Measurements from ENCODE around the gene ZXDA.

Gene ZXDA

DNA sequence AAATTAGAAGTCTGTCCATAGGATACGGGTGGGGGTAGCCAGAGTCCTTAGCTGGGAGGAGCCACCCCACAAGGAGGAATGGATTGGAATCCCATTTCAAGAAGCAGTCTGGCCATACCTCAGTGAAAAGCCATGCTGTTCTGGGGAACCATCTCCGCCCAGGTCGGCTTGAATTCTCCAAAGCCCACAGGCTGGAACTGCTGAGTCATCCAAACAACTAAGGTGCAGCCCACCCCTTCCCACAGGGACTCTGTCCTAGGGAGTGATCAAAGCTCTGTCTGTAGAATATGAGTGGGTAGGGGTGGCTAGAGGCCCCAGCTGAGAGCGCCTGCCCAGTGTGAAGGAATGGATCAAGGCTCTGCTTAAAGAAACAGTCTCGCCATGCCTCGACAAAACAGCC, 38.8 kb downstream of the ZXDA start:
- no peak overlapping the region for H3K9ac ChIP-seq (ENCODE audit: low read depth in 1 of 2, low read length in 2 of 2)

More for the DNA sequence above, 38.8 kb downstream of the ZXDA start:
- Histone ChIP-seq H3K4me1 (ENCODE audit: control insufficient read depth in 1 of 2, insufficient read depth in 2 of 2, low read length in 2 of 2) (no peaks in the 10 kb centered on the region), H3K4me3 (ENCODE audit: low read depth in 1 of 2, low read length in 2 of 2) (no peak overlapping the region), H3K27me3 (ENCODE audit: control insufficient read depth in 1 of 2, insufficient read depth in 2 of 2, low read length in 2 of 2) (no peaks in the 10 kb centered on the region), H3K9me3 (ENCODE audit: control insufficient read depth in 1 of 2, low read length in 2 of 2) (no peaks in the 10 kb centered on the region), H3K36me3 (ENCODE audit: control insufficient read depth in 1 of 2, insufficient read depth in 2 of 2, low read length in 2 of 2) (no peaks in the 10 kb centered on the region), H3K27ac (ENCODE audit: low read depth, low read length) (no peak overlapping the region)
